NCI-H1105 treated with DMSO at 0.1 percent for 48 hours (cell line): ENCODE measurements around the gene SLC27A3.

Experiments
- DNase-seq: peaks from one replicate; lab custom pipeline; 2025; lab: John Stamatoyannopoulos, UW

Gene SLC27A3

GRCh38 chr1:153774780-153775457 is at the start of gene SLC27A3:
TSS of gene SLC27A3 (plus strand) at chr1:153775407. CDS start at chr1:153775498, 91 bp downstream.
- DNase-seq = peak; percentile 84

- peak; percentile 99 for DNase-seq
Measured at GRCh38 chr1:153727463-153728304, 47.5 kb upstream of the SLC27A3 start, which contains the start of gene INTS3. TSS of gene INTS3 (plus strand) at chr1:153728050. CDS start at chr1:153728635, 585 bp downstream.

- peak; percentile 41 for DNase-seq
Measured at GRCh38 chr1:153728305-153729066, 46.7 kb upstream of the SLC27A3 start.

GRCh38 chr1:153730468-153730988 is 44.7 kb upstream of the SLC27A3 start:
- DNase-seq = no peak

GRCh38 chr1:153733970-153734369 is 41.2 kb upstream of the SLC27A3 start:
- no peak for DNase-seq

- no peak for DNase-seq
Measured at GRCh38 chr1:153734396-153735089, 40.7 kb upstream of the SLC27A3 start.

GRCh38 chr1:153735090-153735420 is 40.2 kb upstream of the SLC27A3 start:
- DNase-seq = no peak

- DNase-seq = no peak
Measured at GRCh38 chr1:153741986-153742385, 33.2 kb upstream of the SLC27A3 start.

GRCh38 chr1:153742411-153743142 is 32.6 kb upstream of the SLC27A3 start:
- DNase-seq = no peak

GRCh38 chr1:153745417-153745816 is 29.8 kb upstream of the SLC27A3 start:
- DNase-seq = no peak

- DNase-seq = no peak
Measured at GRCh38 chr1:153746174-153746573, 29.0 kb upstream of the SLC27A3 start.

- no peak for DNase-seq
Measured at GRCh38 chr1:153748903-153749302, 26.3 kb upstream of the SLC27A3 start.

GRCh38 chr1:153749408-153750005 is 25.7 kb upstream of the SLC27A3 start:
- peak; percentile 78 for DNase-seq

GRCh38 chr1:153750026-153750995 is 24.9 kb upstream of the SLC27A3 start:
- DNase-seq = no peak

GRCh38 chr1:153752072-153752471 is 23.1 kb upstream of the SLC27A3 start:
- DNase-seq = no peak

GRCh38 chr1:153752571-153753195 is 22.5 kb upstream of the SLC27A3 start:
- no peak for DNase-seq

GRCh38 chr1:153754266-153754665 is 20.9 kb upstream of the SLC27A3 start:
- no peak for DNase-seq

GRCh38 chr1:153760440-153760839 is 14.8 kb upstream of the SLC27A3 start:
- no peak for DNase-seq
